T-helper 1 cell treated with Interleukin-12 subunit alpha and Interleukin-12 subunit beta and Interleukin-4 antibody, amounts not matched to agents 30 ng/mL and 1 ng/mL, for 36 hours (primary cell): Measurements from ENCODE around the gene MAGIX. TPM values are rescaled to one million over a fixed set of nuclear protein-coding genes. Genes with fewer than 3 reads are reported as not detected.
"Not testable (repeated sequence)": the region's sequence is repeated elsewhere in the genome, so short reads cannot be mapped to it uniquely, and the experiment has no call there.

Experiments used
- intact Hi-C: fragments of 100-400 bp; cut with micrococcal nuclease; formaldehyde crosslinking; loops from one replicate; pipeline ENCODE4 v1.15.1; 2024
- total RNA-seq: library from RNA; stranded (reverse); gene quantifications from 2 replicates; pipeline ENCODE4 v1.2.3, GENCODE V29; 2022

Gene MAGIX
- total RNA-seq: 2.0 and 2.4 TPM in 2 replicates

GRCh38 chrX:49162620-49163019, at the start of gene MAGIX:
TSS of gene MAGIX (plus strand) at chrX:49162758. CDS start at chrX:49162890, 132 bp downstream.
- intact Hi-C loops: no loop called here

GRCh38 chrX:49116076-49116475, 46.5 kb upstream of the MAGIX start:
- intact Hi-C loops: no loop called here

- intact Hi-C loops: no loop called here
These were observed 45.8 kb upstream of the MAGIX start for GRCh38 chrX:49116716-49117115.

GRCh38 chrX:49117581-49117980, 45.0 kb upstream of the MAGIX start:
- intact Hi-C loops: no loop called here

GRCh38 chrX:49120091-49120490, 42.5 kb upstream of the MAGIX start:
- intact Hi-C loops: no loop called here

GRCh38 chrX:49122499-49122898, 40.1 kb upstream of the MAGIX start:
- intact Hi-C loops: loop anchor here (2.0 kb wide), 3 partner anchors 50 to 632 kb away; no protein-coding TSS in a partner anchor

GRCh38 chrX:49127742-49128258, 34.8 kb upstream of the MAGIX start:
- intact Hi-C loops: not testable (repeated sequence)

- intact Hi-C loops: no loop called here
These were observed 33.1 kb upstream of the MAGIX start for GRCh38 chrX:49129427-49129826.

- intact Hi-C loops: not testable (repeated sequence)
These were observed 30.3 kb upstream of the MAGIX start for GRCh38 chrX:49132275-49132674.

GRCh38 chrX:49133759-49134158, 28.8 kb upstream of the MAGIX start:
- intact Hi-C loops: no loop called here

- intact Hi-C loops: no loop called here
These were observed 25.1 kb upstream of the MAGIX start for GRCh38 chrX:49137492-49137891.

- intact Hi-C loops: no loop called here
These were observed 22.8 kb upstream of the MAGIX start for GRCh38 chrX:49139713-49140112.

- intact Hi-C loops: not testable (repeated sequence)
These were observed 20.3 kb upstream of the MAGIX start for GRCh38 chrX:49142264-49142663.

- intact Hi-C loops: not testable (repeated sequence)
These were observed 19.4 kb upstream of the MAGIX start for GRCh38 chrX:49143154-49143553.

- intact Hi-C loops: no loop called here
These were observed 15.3 kb upstream of the MAGIX start for GRCh38 chrX:49147282-49147681.

- intact Hi-C loops: no loop called here
These were observed 14.6 kb upstream of the MAGIX start for GRCh38 chrX:49147936-49148335.

- intact Hi-C loops: not testable (repeated sequence)
These were observed 14.0 kb upstream of the MAGIX start for GRCh38 chrX:49148390-49149100.

- intact Hi-C loops: not testable (repeated sequence)
These were observed 13.3 kb upstream of the MAGIX start for GRCh38 chrX:49149291-49149690.

- intact Hi-C loops: no loop called here
These were observed 9.1 kb upstream of the MAGIX start for GRCh38 chrX:49153467-49153866.

- intact Hi-C loops: loop anchor here (1.0 to 5.0 kb wide), 6 partner anchors 11 to 353 kb away; partner anchors contain the start of genes GRIPAP1, HDAC6, OTUD5 and PRAF2
These were observed 7.2 kb upstream of the MAGIX start for GRCh38 chrX:49155243-49155899.

GRCh38 chrX:49155900-49156837, 6.4 kb upstream of the MAGIX start:
- intact Hi-C loops: loop anchor here (1.0 to 5.0 kb wide), 11 partner anchors 10 to 354 kb away; partner anchors contain the start of genes CCDC22, GPKOW, GRIPAP1 and HDAC6
